Neural cell (in vitro differentiated cells): ENCODE data around the gene BTBD9.

Source experiments
- CTCF ChIP-seq: fragments of 450-650 bp; IDR thresholded peaks from 2 replicates; pipeline ENCODE4 v1.5.1; 2014; ENCODE audit warnings: antibody characterized with exemption, mild to moderate bottlenecking, moderate library complexity; ENCODE audit not compliant: poor library complexity, severe bottlenecking
- EP300 ChIP-seq: fragments of 450-650 bp; conservative IDR thresholded peaks from 2 replicates; pipeline ENCODE4 v1.6.1; 2014; ENCODE audit warnings: antibody characterized with exemption, mild to moderate bottlenecking, moderate library complexity; ENCODE audit not compliant: poor library complexity, severe bottlenecking
- EZH2 ChIP-seq: fragments of 200-600, 300-800 bp; shearing (Covaris generic), sonication (generic); IDR thresholded peaks from 2 replicates; pipeline ENCODE4 v1.6.1; 2014; ENCODE audit warnings: antibody characterized with exemption, low read length, borderline replicate concordance, mild to moderate bottlenecking; ENCODE audit not compliant: insufficient read depth, poor library complexity, severe bottlenecking
- MXI1 ChIP-seq: fragments of 450-650 bp; conservative IDR thresholded peaks from 2 replicates; pipeline ENCODE4 v1.6.1; 2014; ENCODE audit warnings: antibody characterized with exemption, mild to moderate bottlenecking; ENCODE audit not compliant: poor library complexity, severe bottlenecking
- POLR2AphosphoS5 ChIP-seq: IDR thresholded peaks from 2 replicates; pipeline ENCODE4 v1.6.1; 2012
- RAD21 ChIP-seq: fragments of 450-650 bp; conservative IDR thresholded peaks from 2 replicates; pipeline ENCODE4 v1.6.1; 2014; ENCODE audit warnings: antibody characterized with exemption, mild to moderate bottlenecking, moderate library complexity
- SMC3 ChIP-seq: fragments of 450-650 bp; conservative IDR thresholded peaks from 2 replicates; pipeline ENCODE4 v1.6.1; 2014; ENCODE audit warnings: antibody characterized with exemption, mild to moderate bottlenecking, moderate library complexity; ENCODE audit not compliant: poor library complexity
- TF ChIP-seq, protein P1 (sequence below): IDR thresholded peaks from 2 replicates; pipeline ENCODE4 v1.6.1; 2012; ENCODE audit warnings: borderline replicate concordance

DNA sequence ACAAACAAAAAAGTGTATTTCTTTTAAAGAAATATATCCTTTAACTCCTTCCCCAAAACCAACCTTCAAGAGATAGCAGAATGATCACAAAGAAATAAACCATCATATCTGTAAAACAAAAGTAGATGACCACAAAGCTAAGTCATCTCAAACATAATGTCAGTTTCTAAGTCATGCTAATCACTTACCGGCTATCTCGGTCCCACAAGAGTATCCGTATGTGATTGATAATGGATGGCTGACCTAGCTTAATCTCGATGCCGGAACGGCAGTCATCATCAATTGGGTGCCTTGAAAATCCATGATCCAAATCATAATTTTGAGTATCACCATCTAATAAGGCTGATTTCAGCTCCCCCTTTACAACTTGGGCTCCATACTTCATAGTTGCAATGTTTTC, 59.7 kb downstream of the BTBD9 start:
- TF ChIP-seq CTCF (no peak), EZH2 (no peak), POLR2AphosphoS5 (no peak), RAD21 (no peak), SMC3 (no peak), EP300 (no peak), MXI1 (no peak)
- TF ChIP-seq, protein P1, sequence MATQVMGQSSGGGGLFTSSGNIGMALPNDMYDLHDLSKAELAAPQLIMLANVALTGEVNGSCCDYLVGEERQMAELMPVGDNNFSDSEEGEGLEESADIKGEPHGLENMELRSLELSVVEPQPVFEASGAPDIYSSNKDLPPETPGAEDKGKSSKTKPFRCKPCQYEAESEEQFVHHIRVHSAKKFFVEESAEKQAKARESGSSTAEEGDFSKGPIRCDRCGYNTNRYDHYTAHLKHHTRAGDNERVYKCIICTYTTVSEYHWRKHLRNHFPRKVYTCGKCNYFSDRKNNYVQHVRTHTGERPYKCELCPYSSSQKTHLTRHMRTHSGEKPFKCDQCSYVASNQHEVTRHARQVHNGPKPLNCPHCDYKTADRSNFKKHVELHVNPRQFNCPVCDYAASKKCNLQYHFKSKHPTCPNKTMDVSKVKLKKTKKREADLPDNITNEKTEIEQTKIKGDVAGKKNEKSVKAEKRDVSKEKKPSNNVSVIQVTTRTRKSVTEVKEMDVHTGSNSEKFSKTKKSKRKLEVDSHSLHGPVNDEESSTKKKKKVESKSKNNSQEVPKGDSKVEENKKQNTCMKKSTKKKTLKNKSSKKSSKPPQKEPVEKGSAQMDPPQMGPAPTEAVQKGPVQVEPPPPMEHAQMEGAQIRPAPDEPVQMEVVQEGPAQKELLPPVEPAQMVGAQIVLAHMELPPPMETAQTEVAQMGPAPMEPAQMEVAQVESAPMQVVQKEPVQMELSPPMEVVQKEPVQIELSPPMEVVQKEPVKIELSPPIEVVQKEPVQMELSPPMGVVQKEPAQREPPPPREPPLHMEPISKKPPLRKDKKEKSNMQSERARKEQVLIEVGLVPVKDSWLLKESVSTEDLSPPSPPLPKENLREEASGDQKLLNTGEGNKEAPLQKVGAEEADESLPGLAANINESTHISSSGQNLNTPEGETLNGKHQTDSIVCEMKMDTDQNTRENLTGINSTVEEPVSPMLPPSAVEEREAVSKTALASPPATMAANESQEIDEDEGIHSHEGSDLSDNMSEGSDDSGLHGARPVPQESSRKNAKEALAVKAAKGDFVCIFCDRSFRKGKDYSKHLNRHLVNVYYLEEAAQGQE: no peak
